OCI-LY1 (cell line): ENCODE results near the gene ZBTB8OS.

Experiments used
- EZH2 ChIP-seq: fragments of 200-600 bp; sonication (generic), shearing (Covaris generic); IDR thresholded peaks from 2 replicates; pipeline ENCODE4 v1.8.0; 2017; ENCODE audit warnings: borderline replicate concordance, mixed run types, mild to moderate bottlenecking, antibody characterized with exemption, low read length, moderate library complexity, mixed read lengths
- TF ChIP-seq, protein P1 (sequence below): fragments of 200-600 bp; sonication (generic), shearing (Covaris generic); IDR thresholded peaks from 2 replicates; pipeline ENCODE4 v1.5.1; 2017; ENCODE audit warnings: mild to moderate bottlenecking, antibody characterized with exemption, low read length, moderate library complexity, mixed read lengths

DNA sequence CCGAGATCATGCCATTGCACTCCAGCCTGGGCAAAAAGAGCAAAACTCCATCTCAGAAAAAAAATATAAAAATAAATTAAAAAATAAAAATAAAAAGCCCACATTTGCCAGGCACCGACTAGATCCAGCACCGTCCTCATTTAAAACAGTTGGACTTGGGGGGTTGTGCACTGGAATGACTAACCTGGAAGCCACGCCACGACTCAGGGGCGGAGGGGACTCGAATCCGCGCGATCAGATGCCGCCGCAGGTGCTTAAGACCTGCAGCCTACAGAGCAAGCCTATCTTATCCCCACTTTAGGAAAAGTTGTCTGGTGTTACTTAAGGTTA is 38.5 kb downstream of the ZBTB8OS start:
- TF ChIP-seq, protein P1, sequence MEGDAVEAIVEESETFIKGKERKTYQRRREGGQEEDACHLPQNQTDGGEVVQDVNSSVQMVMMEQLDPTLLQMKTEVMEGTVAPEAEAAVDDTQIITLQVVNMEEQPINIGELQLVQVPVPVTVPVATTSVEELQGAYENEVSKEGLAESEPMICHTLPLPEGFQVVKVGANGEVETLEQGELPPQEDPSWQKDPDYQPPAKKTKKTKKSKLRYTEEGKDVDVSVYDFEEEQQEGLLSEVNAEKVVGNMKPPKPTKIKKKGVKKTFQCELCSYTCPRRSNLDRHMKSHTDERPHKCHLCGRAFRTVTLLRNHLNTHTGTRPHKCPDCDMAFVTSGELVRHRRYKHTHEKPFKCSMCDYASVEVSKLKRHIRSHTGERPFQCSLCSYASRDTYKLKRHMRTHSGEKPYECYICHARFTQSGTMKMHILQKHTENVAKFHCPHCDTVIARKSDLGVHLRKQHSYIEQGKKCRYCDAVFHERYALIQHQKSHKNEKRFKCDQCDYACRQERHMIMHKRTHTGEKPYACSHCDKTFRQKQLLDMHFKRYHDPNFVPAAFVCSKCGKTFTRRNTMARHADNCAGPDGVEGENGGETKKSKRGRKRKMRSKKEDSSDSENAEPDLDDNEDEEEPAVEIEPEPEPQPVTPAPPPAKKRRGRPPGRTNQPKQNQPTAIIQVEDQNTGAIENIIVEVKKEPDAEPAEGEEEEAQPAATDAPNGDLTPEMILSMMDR, result no peak
- no peak for TF ChIP-seq EZH2
